GM12801 (cell line): ENCODE measurements around the gene PRSS3.

ENCODE experiments used
- CTCF ChIP-seq: IDR thresholded peaks from one replicate; pipeline ENCODE4 v1.5.1; 2011; ENCODE audit warnings: control low read depth; ENCODE audit not compliant: insufficient read length; ENCODE audit errors: extremely low read depth

Gene PRSS3

GRCh38 chr9:33786681-33787080, 8.7 kb upstream of the PRSS3 start:
- no peak for TF ChIP-seq CTCF

- no peak for TF ChIP-seq CTCF
Observed at GRCh38 chr9:33787839-33788238, 7.5 kb upstream of the PRSS3 start.

GRCh38 chr9:33791117-33791516, 4.2 kb upstream of the PRSS3 start:
- TF ChIP-seq CTCF, result no peak

- TF ChIP-seq CTCF, result no peak
Observed at GRCh38 chr9:33794560-33794959, 801 bp upstream of the PRSS3 start.

GRCh38 chr9:33795819-33796218, 458 bp downstream of the PRSS3 start:
- no peak for TF ChIP-seq CTCF

- no peak for TF ChIP-seq CTCF
Observed at GRCh38 chr9:33797837-33798236, 2.5 kb downstream of the PRSS3 start.

GRCh38 chr9:33798545-33798944, 3.2 kb downstream of the PRSS3 start:
- no peak for TF ChIP-seq CTCF
